K562 (cell line): Measurements from ENCODE around the gene AMH. TPM values are rescaled to one million over a fixed set of nuclear protein-coding genes. Genes with fewer than 3 reads are reported as not detected.

Source experiments
- CBX1 ChIP-seq: sonication (generic); IDR thresholded peaks from 2 replicates; pipeline ENCODE4 v1.6.1; 2016; ENCODE audit warnings: antibody characterized with exemption, low read depth, mild to moderate bottlenecking
- COPS2 ChIP-seq: fragments of 450-650 bp; conservative IDR thresholded peaks from 2 replicates; pipeline ENCODE4 v1.6.1; 2016; ENCODE audit warnings: mild to moderate bottlenecking, moderate library complexity
- HNRNPUL1 ChIP-seq: fragments of 200-400 bp; formaldehyde crosslinking; IDR thresholded peaks from 2 replicates; pipeline ENCODE4 v1.6.1; 2017; ENCODE audit warnings: low read length
- IRF2 ChIP-seq: sonication (generic); formaldehyde crosslinking; IDR thresholded peaks from 2 replicates; pipeline ENCODE4 v1.8.1; 2022; ENCODE audit warnings: mild to moderate bottlenecking, missing genetic modification reagents
- MXI1 ChIP-seq: IDR thresholded peaks from 2 replicates; pipeline ENCODE4 v1.6.1; 2011; ENCODE audit warnings: low read depth, mild to moderate bottlenecking, improper control_type of control experiment, low read length
- STAT5A ChIP-seq: IDR thresholded peaks from 2 replicates; pipeline ENCODE4 v1.6.1; 2012; ENCODE audit warnings: low read length, inconsistent platforms, borderline replicate concordance
- TEAD4 ChIP-seq, 2 experiments: sonication (generic) in 1 of 2; formaldehyde crosslinking in 1 of 2; IDR thresholded peaks; 2 replicates each; pipeline versions ENCODE4 v1.6.1 to v1.8.0; 2012 to 2022; ENCODE audit warnings: borderline replicate concordance in 1 of 2, inconsistent platforms in 1 of 2, low read length in 1 of 2, mild to moderate bottlenecking in 1 of 2, missing genetic modification reagents in 1 of 2
- THRB ChIP-seq: fragments of 450-650 bp; formaldehyde crosslinking; conservative IDR thresholded peaks from 2 replicates; pipeline ENCODE4 v1.4.0; 2022; ENCODE audit warnings: mild to moderate bottlenecking, missing genetic modification characterization
- TRIM25 ChIP-seq: fragments of 450-650 bp; IDR thresholded peaks from 2 replicates; pipeline ENCODE4 v1.7.0; 2016; ENCODE audit warnings: borderline replicate concordance
- ZBTB40 ChIP-seq, 2 experiments: fragments of 450-650 bp in 1 of 2; sonication (generic) in 1 of 2; formaldehyde crosslinking in 1 of 2; IDR thresholded peaks; 2 replicates each; pipeline versions ENCODE4 v1.7.1 to v1.9.0; 2016 to 2022; ENCODE audit warnings: inconsistent platforms in 1 of 2, mild to moderate bottlenecking in 1 of 2, missing genetic modification reagents in 1 of 2
- ZBTB49 ChIP-seq: sonication (generic); formaldehyde crosslinking; IDR thresholded peaks from 2 replicates; pipeline ENCODE4 v1.8.0; 2022; ENCODE audit warnings: missing genetic modification reagents, mild to moderate bottlenecking, borderline replicate concordance
- ZNF444 ChIP-seq: fragments of 250-450 bp; sonication (Bioruptor Pico); IDR thresholded peaks from 2 replicates; pipeline ENCODE4 v1.4.0; 2020; ENCODE audit warnings: mild to moderate bottlenecking, moderate library complexity
- polyA plus RNA-seq, 8 experiments: library from polyadenylated mRNA; depleted of rRNA in 4 of 8; stranded (reverse) in 5 of 8; unstranded in 3 of 8; fragments of >200 nt; fragmentation: Nextera tagmentation in 2 of 8; fragmentation: Illumina TruSeq in 1 of 8; extraction: Ambion mirVana in 2 of 8; extraction: Trizol in 1 of 8; gene quantifications; 2 replicates each; pipeline versions ENCODE4 v1.2.1 to v1.2.3, GENCODE V29; 2011 to 2014; ENCODE audit warnings: inconsistent platforms in 1 of 8, missing spikeins in 1 of 8
- total RNA-seq, 7 experiments: library from RNA; depleted of rRNA in 6 of 7; stranded (reverse); fragments of >200 nt in 6 of 7; fragmentation: Illumina TruSeq in 2 of 7; extraction: Trizol in 2 of 7; gene quantifications; 2 replicates each; pipeline versions ENCODE4 v1.2.1 to v1.2.3, GENCODE V29; 2011 to 2021; ENCODE audit warnings: low replicate concordance in 1 of 7

The AMH gene
- total and polyA plus RNA-seq, 9 of the 15 experiments (the other 6 are each of a cell fraction or from before 2014, with no cell fraction given): 0.29 to 27.4 (median 2.6) TPM; not detected in 2

- TF ChIP-seq ZBTB40 (IDR thresholded peaks at IDR 0.05) (no peak), ZBTB40 (CRISPR knock-in tag; IDR thresholded peaks at IDR 0.05) (no peak), ZNF444 (CRISPR knock-in tag) (no peak), MXI1 (no peak), STAT5A (no peak), THRB (no peak), IRF2 (CRISPR knock-in tag) (no peak), CBX1 (no peak), ZBTB49 (CRISPR knock-in tag) (no peak), COPS2 (no peak), HNRNPUL1 (no peak), TRIM25 (no peak), TEAD4 (IDR thresholded peaks at IDR 0.05; ENCODE audit: low read length) (no peak), TEAD4 (CRISPR knock-in tag; IDR thresholded peaks at IDR 0.05; ENCODE audit: borderline replicate concordance) (no peak)
Observed at GRCh38 chr19:2274185-2274711, 25.1 kb downstream of the AMH start (continued).
